Thymus (tissue), 11 donors: ENCODE measurements around the gene RGS7. TPM values are rescaled to one million over a fixed set of nuclear protein-coding genes. Genes with fewer than 3 reads are reported as not detected.

Experiments used
- DNase-seq, 9 donors: peaks; one replicate each; pipeline ENCODE4 v3.0.0-alpha.2; 2013; ENCODE audit warnings: low spot score in 9 of 9, low read depth in 6 of 9, missing footprints in 1 of 9
- H3K27ac ChIP-seq, 2 donors: one replicate each; pipeline ENCODE4 v1.5.1; 2013; ENCODE audit warnings: control low read depth in 1 of 2, low read depth in 1 of 2, low read length in 1 of 2, mild to moderate bottlenecking in 1 of 2, moderate library complexity in 1 of 2
- H3K27me3 ChIP-seq, 2 donors: one replicate each; pipeline ENCODE4 v1.5.1; 2013; ENCODE audit warnings: low read length in 1 of 2; ENCODE audit not compliant: control insufficient read depth in 2 of 2, insufficient read depth in 1 of 2
- H3K36me3 ChIP-seq, 2 donors: one replicate each; pipeline ENCODE4 v1.5.1; 2013; ENCODE audit warnings: low read length in 1 of 2, mild to moderate bottlenecking in 1 of 2, moderate library complexity in 1 of 2; ENCODE audit not compliant: control insufficient read depth in 2 of 2, insufficient read depth in 2 of 2
- H3K4me1 ChIP-seq, 2 donors: one replicate each; pipeline ENCODE4 v1.5.1; 2013; ENCODE audit warnings: low read length in 2 of 2; ENCODE audit not compliant: control insufficient read depth in 2 of 2, insufficient read depth in 2 of 2
- H3K4me3 ChIP-seq, 2 donors: one replicate each; pipeline ENCODE4 v1.5.1; 2013; ENCODE audit warnings: low read length in 2 of 2, control low read depth in 1 of 2, mild to moderate bottlenecking in 1 of 2
- H3K9me3 ChIP-seq, 2 donors: one replicate each; pipeline ENCODE4 v1.5.1; 2013; ENCODE audit warnings: low read length in 1 of 2, mild to moderate bottlenecking in 1 of 2; ENCODE audit not compliant: control insufficient read depth in 2 of 2, insufficient read depth in 1 of 2
- WGBS: extraction: QIAGEN DNeasy Blood & Tissue Kit; methylation state at CpG from one replicate; pipeline ENCODE4 v1.1.7; 2013; 5-methylcytosine and 5-hydroxymethylcytosine counted together
- polyA plus RNA-seq: library from polyadenylated mRNA; stranded (reverse); fragments of 200-250 nt; gene quantifications from one replicate; pipeline ENCODE4 v1.2.3, GENCODE V29; 2013
- total RNA-seq: library from RNA; stranded (reverse); fragments of 120-200 nt; gene quantifications from one replicate; pipeline ENCODE4 v1.2.4, GENCODE V29; 2013
- donor health status: healthy.

RGS7 gene
- total and polyA plus RNA-seq, 2 donors = 0.05 to 0.07 TPM

- DNase-seq = no peak
- no peaks in the 10 kb centered on the region for H3K36me3 ChIP-seq
- H3K4me1 ChIP-seq = no peaks in the 10 kb centered on the region
- 99% methylated on average over 1 of the region's 1 CpG for WGBS
- no peak overlapping the region for H3K4me3 ChIP-seq
- H3K27me3 ChIP-seq = no peaks in the 10 kb centered on the region
- H3K27ac ChIP-seq = no peak overlapping the region
- H3K9me3 ChIP-seq = no peaks in the 10 kb centered on the region
Measured at GRCh38 chr1:240844486-240844885, 512.5 kb downstream of the RGS7 start.

GRCh38 chr1:240843798-240844197 lies 513.2 kb downstream of the RGS7 start:
- H3K4me3 ChIP-seq = no peak overlapping the region
- no peaks in the 10 kb centered on the region for H3K36me3 ChIP-seq
- no peaks in the 10 kb centered on the region for H3K27me3 ChIP-seq
- H3K27ac ChIP-seq = no peak overlapping the region
- no peak for DNase-seq
- WGBS = 67% methylated on average over 3 of the region's 3 CpGs
- H3K9me3 ChIP-seq = no peaks in the 10 kb centered on the region
- H3K4me1 ChIP-seq = no peaks in the 10 kb centered on the region

GRCh38 chr1:240836271-240836670 lies 520.7 kb downstream of the RGS7 start:
- Histone ChIP-seq H3K27me3 (no peaks in the 10 kb centered on the region), H3K36me3 (no peaks in the 10 kb centered on the region), H3K4me3 (no peak overlapping the region), H3K27ac (no peak overlapping the region), H3K9me3 (no peaks in the 10 kb centered on the region), H3K4me1 (no peaks in the 10 kb centered on the region)
- 84% methylated on average over 1 of the region's 1 CpG for WGBS
- DNase-seq = no peak

GRCh38 chr1:240835291-240835690 lies 521.7 kb downstream of the RGS7 start:
- no peak overlapping the region for H3K27ac ChIP-seq
- H3K36me3 ChIP-seq = no peaks in the 10 kb centered on the region
- H3K4me1 ChIP-seq = no peaks in the 10 kb centered on the region
- WGBS = 96% methylated on average over 9 of the region's 9 CpGs
- H3K4me3 ChIP-seq = no peak overlapping the region
- DNase-seq = no peak
- no peaks in the 10 kb centered on the region for H3K9me3 ChIP-seq
- H3K27me3 ChIP-seq = no peaks in the 10 kb centered on the region

- H3K4me1 ChIP-seq = no peaks in the 10 kb centered on the region
- no peaks in the 10 kb centered on the region for H3K36me3 ChIP-seq
- WGBS = 91% methylated on average over 6 of the region's 6 CpGs
- no peak for DNase-seq
- H3K9me3 ChIP-seq = no peaks in the 10 kb centered on the region
- H3K4me3 ChIP-seq = no peak overlapping the region
- H3K27ac ChIP-seq = no peak overlapping the region
- no peaks in the 10 kb centered on the region for H3K27me3 ChIP-seq
Measured at GRCh38 chr1:240833075-240833474, 523.9 kb downstream of the RGS7 start.

- Histone ChIP-seq H3K9me3 (no peaks in the 10 kb centered on the region), H3K36me3 (no peaks in the 10 kb centered on the region), H3K4me1 (no peaks in the 10 kb centered on the region), H3K27ac (no peak overlapping the region), H3K27me3 (no peaks in the 10 kb centered on the region), H3K4me3 (no peak overlapping the region)
- WGBS = 56% methylated on average over 3 of the region's 3 CpGs
- DNase-seq = no peak
Measured at GRCh38 chr1:240831922-240832321, 525.1 kb downstream of the RGS7 start.

GRCh38 chr1:240831191-240831631 lies 525.8 kb downstream of the RGS7 start:
- Histone ChIP-seq H3K4me3 (no peak overlapping the region), H3K27me3 (no peaks in the 10 kb centered on the region), H3K36me3 (no peaks in the 10 kb centered on the region), H3K27ac (no peak overlapping the region), H3K4me1 (no peaks in the 10 kb centered on the region), H3K9me3 (no peaks in the 10 kb centered on the region)
- WGBS = 79% methylated on average over 3 of the region's 3 CpGs
- no peak for DNase-seq

GRCh38 chr1:240829487-240829886 lies 527.5 kb downstream of the RGS7 start:
- WGBS = 88% methylated on average over 3 of the region's 3 CpGs

GRCh38 chr1:240827786-240828185 lies 529.2 kb downstream of the RGS7 start:
- Histone ChIP-seq H3K27ac (no peak overlapping the region), H3K4me1 (no peaks in the 10 kb centered on the region), H3K36me3 (no peaks in the 10 kb centered on the region), H3K27me3 (no peaks in the 10 kb centered on the region), H3K4me3 (no peak overlapping the region), H3K9me3 (no peaks in the 10 kb centered on the region)
- DNase-seq = no peak
- 92% methylated on average over 1 of the region's 1 CpG for WGBS

More at GRCh38 chr1:240829487-240829886, 527.5 kb downstream of the RGS7 start:
- no peaks in the 10 kb centered on the region for H3K9me3 ChIP-seq
- no peaks in the 10 kb centered on the region for H3K27me3 ChIP-seq
- H3K4me1 ChIP-seq = no peaks in the 10 kb centered on the region
- no peak for DNase-seq
- no peak overlapping the region for H3K27ac ChIP-seq
- H3K36me3 ChIP-seq = no peaks in the 10 kb centered on the region
- no peak overlapping the region for H3K4me3 ChIP-seq

GRCh38 chr1:240824238-240824637 lies 532.8 kb downstream of the RGS7 start:
- H3K4me1 ChIP-seq = no peaks in the 10 kb centered on the region
- no peak for DNase-seq
- H3K27ac ChIP-seq = no peak overlapping the region
- H3K4me3 ChIP-seq = no peak overlapping the region
- H3K9me3 ChIP-seq = peaks cover 0 to 3% of the 10 kb centered on the region in 2 donors
- no peaks in the 10 kb centered on the region for H3K27me3 ChIP-seq
- 84% methylated on average over 9 of the region's 9 CpGs for WGBS
- H3K36me3 ChIP-seq = no peaks in the 10 kb centered on the region
